B cell (primary cell): ENCODE measurements around the gene ITPR2. TPM values are rescaled to one million over a fixed set of nuclear protein-coding genes. Genes with fewer than 3 reads are reported as not detected.
"Not testable (repeated sequence)": the region's sequence is repeated elsewhere in the genome, so short reads cannot be mapped to it uniquely, and the experiment has no call there.

ENCODE experiments used
- ATAC-seq: fragments of 200-7000 bp; cut with Tn5 transposase; one replicate; pipeline ENCODE4 v1.10.0; 2021; ENCODE audit warnings: low read depth, mild to moderate bottlenecking, moderate number of reproducible peaks, moderate library complexity
- CTCF ChIA-PET: fragments of 350-600 bp; sonication (Branson Sonifier 250); formaldehyde crosslinking; loops from one replicate; lab custom pipeline; 2021; ENCODE audit warnings: antibody characterized with exemption, inconsistent platforms; lab: Charles Lee
- POLR2A ChIA-PET: fragments of 350-600 bp; sonication (Branson Sonifier 250); formaldehyde crosslinking; loops from one replicate; lab custom pipeline; 2021; ENCODE audit warnings: antibody characterized with exemption; lab: Charles Lee
- DNase-seq: peaks from one replicate; pipeline ENCODE4 v3.0.0; 2013
- H2AFZ ChIP-seq: 2 replicates; pipeline ENCODE4 v1.6.1; 2012; ENCODE audit warnings: mild to moderate bottlenecking, low read depth, low read length; ENCODE audit not compliant: insufficient read depth, poor library complexity, severe bottlenecking
- H3K27ac ChIP-seq, 2 donors: 1 replicate in 1 of 2; 2 replicates in 1 of 2; pipeline ENCODE4 v1.5.1; 2012 to 2013; ENCODE audit warnings: low read length in 2 of 2, mild to moderate bottlenecking in 2 of 2, moderate library complexity in 1 of 2
- H3K27me3 ChIP-seq, 4 experiments: fragments of 200-600 bp in 1 of 4; sonication (generic) in 1 of 4; replicated peaks in 1 of 4; 1 replicate in 2 of 4; 2 replicates in 2 of 4; pipeline versions ENCODE4 v1.6.1 to v1.7.0; 2013 to 2016; ENCODE audit warnings: low read length in 3 of 4, mild to moderate bottlenecking in 2 of 4, mixed read lengths in 1 of 4, moderate library complexity in 1 of 4; ENCODE audit not compliant: insufficient read depth in 4 of 4, control insufficient read depth in 3 of 4; ENCODE audit errors: control extremely low read depth in 1 of 4
- H3K36me3 ChIP-seq, 2 experiments: replicated peaks in 1 of 2; 1 replicate in 1 of 2; 2 replicates in 1 of 2; pipeline versions ENCODE4 v1.6.1 to v1.7.1; 2013; ENCODE audit warnings: low read length in 1 of 2; ENCODE audit not compliant: insufficient read depth in 2 of 2, control insufficient read depth in 1 of 2; ENCODE audit errors: control extremely low read depth in 1 of 2, extremely low read depth in 1 of 2
- H3K4me1 ChIP-seq, 2 donors: fragments of 200-600 bp in 1 of 2; sonication (generic) in 1 of 2; 1 replicate in 1 of 2; 2 replicates in 1 of 2; pipeline versions ENCODE4 v1.5.1 to v1.6.1; 2013 to 2017; ENCODE audit warnings: low read length in 2 of 2; ENCODE audit not compliant: control insufficient read depth in 2 of 2, insufficient read depth in 2 of 2
- H3K4me2 ChIP-seq: replicated peaks from 2 replicates; pipeline ENCODE3; 2012; ENCODE audit warnings: mild to moderate bottlenecking, low read depth, low read length; ENCODE audit not compliant: poor library complexity, severe bottlenecking
- H3K4me3 ChIP-seq, 5 experiments: fragments of 200-600 bp in 1 of 5; sonication (generic) in 1 of 5; 1 replicate in 3 of 5; 2 replicates in 2 of 5; pipeline versions ENCODE4 v1.5.1 to v1.7.0; 2011 to 2016; ENCODE audit warnings: low read length in 4 of 5, mild to moderate bottlenecking in 4 of 5, low read depth in 2 of 5, control low read depth in 1 of 5, moderate library complexity in 1 of 5; ENCODE audit not compliant: insufficient read depth in 1 of 5; ENCODE audit errors: control extremely low read depth in 1 of 5, extremely low read depth in 1 of 5
- H3K79me2 ChIP-seq: fragments of 200-600 bp; sonication (generic); one replicate; pipeline ENCODE4 v1.6.0; 2016; ENCODE audit warnings: low read length; ENCODE audit not compliant: control insufficient read depth, insufficient read depth
- H3K9ac ChIP-seq: fragments of 200-600 bp; sonication (generic); 2 replicates; pipeline ENCODE4 v1.6.1; 2017; ENCODE audit warnings: mild to moderate bottlenecking, low read length, moderate library complexity
- H3K9me3 ChIP-seq, 3 donors: one replicate each; pipeline versions ENCODE4 v1.6.1 to v1.7.1; 2013; ENCODE audit warnings: low read length in 2 of 3; ENCODE audit not compliant: control insufficient read depth in 2 of 3, insufficient read depth in 1 of 3; ENCODE audit errors: control extremely low read depth in 1 of 3
- H4K20me1 ChIP-seq: 2 replicates; pipeline ENCODE4 v1.6.0; 2012; ENCODE audit warnings: mild to moderate bottlenecking, low read length; ENCODE audit not compliant: insufficient read depth, control insufficient read depth, poor library complexity, severe bottlenecking
- H3K27ac Mint-ChIP-seq: one replicate; pipeline ENCODE4 v1.8.0; 2021; ENCODE audit warnings: mixed read lengths
- H3K27me3 Mint-ChIP-seq: one replicate; pipeline ENCODE4 v1.8.0; 2021; ENCODE audit warnings: mixed read lengths
- H3K4me1 Mint-ChIP-seq: one replicate; pipeline ENCODE4 v1.8.0; 2021; ENCODE audit warnings: mixed read lengths
- H3K4me3 Mint-ChIP-seq: one replicate; pipeline ENCODE4 v1.8.0; 2021; ENCODE audit warnings: mixed read lengths
- H3K9me3 Mint-ChIP-seq: one replicate; pipeline ENCODE4 v1.8.0; 2022; ENCODE audit warnings: mixed read lengths; ENCODE audit not compliant: insufficient read depth
- EZH2 ChIP-seq: IDR thresholded peaks from 2 replicates; pipeline ENCODE4 v1.6.1; 2012; ENCODE audit warnings: borderline replicate concordance, low read depth, mild to moderate bottlenecking, moderate library complexity, low read length; ENCODE audit not compliant: insufficient read depth, poor library complexity, severe bottlenecking
- WGBS: methylation state at CpG from one replicate; pipeline ENCODE4 v1.1.5; 2013; ENCODE audit warnings: missing lambda C conversion rate; ENCODE audit not compliant: insufficient coverage; 5-methylcytosine and 5-hydroxymethylcytosine counted together
- intact Hi-C: fragments of 100-400 bp; cut with micrococcal nuclease; formaldehyde crosslinking; loops from one replicate; pipeline ENCODE4 v1.10.0; 2022
- polyA plus RNA-seq: library from polyadenylated mRNA; depleted of rRNA; stranded (reverse); fragments of >200 nt; gene quantifications from 2 replicates; pipeline ENCODE4 v1.2.3, GENCODE V29; 2012
- total RNA-seq, 2 donors: library from RNA; stranded (reverse); fragments of 120-200 nt in 1 of 2; gene quantifications; 1 replicate in 1 of 2; 2 replicates in 1 of 2; pipeline versions ENCODE4 v1.2.3 to v1.2.4, GENCODE V29; 2013 to 2022
- TF ChIP-seq, protein P1 (sequence below): fragments of 200-600 bp; IDR thresholded peaks from one replicate; pipeline ENCODE4 v1.8.0; 2022; ENCODE audit warnings: antibody characterized with exemption, mild to moderate bottlenecking

Gene ITPR2
- total and polyA plus RNA-seq, 2 donors (not counting 1 experiment from before 2014, with no cell fraction given), result 4.3 to 113 TPM

DNA sequence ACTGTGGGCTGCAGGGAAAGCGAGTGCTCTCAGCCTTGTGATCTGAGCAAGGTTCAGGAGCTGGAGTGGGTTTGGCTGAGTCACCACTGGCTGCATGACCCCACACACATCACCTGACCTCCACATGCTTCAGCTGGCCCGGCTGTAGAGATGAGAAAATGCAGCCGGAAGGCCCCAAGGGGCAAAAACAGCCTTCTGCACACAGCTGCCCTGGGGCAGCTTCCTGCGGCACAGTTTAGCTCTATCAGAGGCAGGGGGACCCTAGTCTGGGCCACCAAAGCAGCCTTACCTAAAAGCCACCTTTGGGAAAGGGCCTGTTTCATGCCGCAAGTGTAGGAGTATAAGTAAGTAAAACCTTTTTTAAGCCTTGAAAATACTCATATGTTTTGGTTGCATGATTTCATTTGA lies 514.3 kb downstream of the ITPR2 start:
- Histone ChIP-seq H4K20me1 (no peaks in the 10 kb centered on the region), H3K4me3 (no peak overlapping the region), H3K79me2 (no peaks in the 10 kb centered on the region), H3K4me2 (peak overlapping the region; percentile 25), H3K27ac (peak overlapping the region in 1 of 2 donors; percentile 14), H3K36me3 (no peaks in the 10 kb centered on the region), H3K27me3 (no peaks in the 10 kb centered on the region), H3K4me1 (peaks cover 20 to 30% of the 10 kb centered on the region in 2 donors), H3K9me3 (peaks cover 0 to 17% (median 3%) of the 10 kb centered on the region in 3 donors), H3K9ac (peak overlapping the region; percentile 6), H2AFZ (peak overlapping the region; percentile 20)
- no peak for TF ChIP-seq EZH2
- TF ChIP-seq, protein P1, sequence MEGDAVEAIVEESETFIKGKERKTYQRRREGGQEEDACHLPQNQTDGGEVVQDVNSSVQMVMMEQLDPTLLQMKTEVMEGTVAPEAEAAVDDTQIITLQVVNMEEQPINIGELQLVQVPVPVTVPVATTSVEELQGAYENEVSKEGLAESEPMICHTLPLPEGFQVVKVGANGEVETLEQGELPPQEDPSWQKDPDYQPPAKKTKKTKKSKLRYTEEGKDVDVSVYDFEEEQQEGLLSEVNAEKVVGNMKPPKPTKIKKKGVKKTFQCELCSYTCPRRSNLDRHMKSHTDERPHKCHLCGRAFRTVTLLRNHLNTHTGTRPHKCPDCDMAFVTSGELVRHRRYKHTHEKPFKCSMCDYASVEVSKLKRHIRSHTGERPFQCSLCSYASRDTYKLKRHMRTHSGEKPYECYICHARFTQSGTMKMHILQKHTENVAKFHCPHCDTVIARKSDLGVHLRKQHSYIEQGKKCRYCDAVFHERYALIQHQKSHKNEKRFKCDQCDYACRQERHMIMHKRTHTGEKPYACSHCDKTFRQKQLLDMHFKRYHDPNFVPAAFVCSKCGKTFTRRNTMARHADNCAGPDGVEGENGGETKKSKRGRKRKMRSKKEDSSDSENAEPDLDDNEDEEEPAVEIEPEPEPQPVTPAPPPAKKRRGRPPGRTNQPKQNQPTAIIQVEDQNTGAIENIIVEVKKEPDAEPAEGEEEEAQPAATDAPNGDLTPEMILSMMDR, result no peak
- H3K9me3 Mint-ChIP-seq, result peaks cover 2% of the 10 kb centered on the region
- H3K27ac Mint-ChIP-seq, result peak overlapping the region; percentile 88
- H3K4me1 Mint-ChIP-seq, result peaks cover 35% of the 10 kb centered on the region
- H3K27me3 Mint-ChIP-seq, result no peaks in the 10 kb centered on the region
- CTCF ChIA-PET, result interaction anchor here (0.9 to 1.6 kb wide), 5 partner anchors 17 to 199 kb away, joined by 3 to 8 read pairs (median 5); partner anchors contain the start of gene BHLHE41
- POLR2A ChIA-PET, result interaction anchor here (0.6 to 1.4 kb wide), 8 partner anchors 8 to 585 kb away, joined by 3 to 8 read pairs (median 4); partner anchors contain the start of gene BHLHE41
- intact Hi-C loops, result loop anchor here (1.0 to 2.0 kb wide), 3 partner anchors 20 to 162 kb away; no protein-coding TSS in a partner anchor
- DNase-seq (peak; percentile 48), ATAC-seq (peak; percentile 86)
- peak overlapping the region; percentile 71 for H3K4me3 Mint-ChIP-seq
- 14% methylated on average over 4 of the region's 5 CpGs for WGBS

DNA sequence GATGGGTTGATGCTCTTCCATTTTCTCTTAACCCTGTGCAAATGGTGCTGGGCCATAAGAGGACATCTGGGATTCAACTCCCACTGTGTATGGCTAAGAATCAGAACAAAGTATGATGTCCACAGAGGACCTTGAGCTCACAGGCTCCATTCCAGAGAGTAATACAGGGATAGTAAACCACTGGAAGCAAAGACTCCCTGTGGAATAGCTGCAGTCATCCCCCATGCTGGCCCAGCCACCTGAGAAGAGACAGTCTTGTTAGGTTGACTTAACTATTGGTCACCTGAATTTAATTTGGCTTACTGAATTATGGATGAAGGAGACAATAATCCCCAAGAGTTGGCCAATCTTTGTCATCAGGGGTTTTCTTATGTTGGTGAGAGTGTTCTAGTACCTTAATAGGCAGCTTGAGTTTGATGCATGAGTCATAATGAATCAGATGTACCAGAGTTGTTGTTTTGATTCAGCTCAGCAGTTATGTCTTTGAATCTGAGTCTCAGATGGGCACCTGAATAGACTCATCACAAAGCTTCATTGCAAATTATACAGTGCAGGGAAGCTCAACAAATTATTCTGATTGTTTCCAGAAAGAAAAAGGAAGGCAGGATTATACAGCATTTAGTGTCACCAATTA lies 514.9 kb downstream of the ITPR2 start:
- Histone ChIP-seq H3K4me1 (peaks cover 20 to 30% of the 10 kb centered on the region in 2 donors), H3K36me3 (no peaks in the 10 kb centered on the region), H3K27me3 (no peaks in the 10 kb centered on the region), H3K9me3 (peaks cover 0 to 17% (median 3%) of the 10 kb centered on the region in 3 donors), H3K4me3 (no peak overlapping the region), H3K9ac (no peak overlapping the region), H4K20me1 (no peaks in the 10 kb centered on the region), H2AFZ (no peak overlapping the region), H3K79me2 (no peaks in the 10 kb centered on the region), H3K4me2 (peak overlapping the region; percentile 25), H3K27ac (no peak overlapping the region)
- H3K27ac Mint-ChIP-seq, result peak overlapping the region; percentile 88
- no peaks in the 10 kb centered on the region for H3K27me3 Mint-ChIP-seq
- H3K4me1 Mint-ChIP-seq, result peaks cover 35% of the 10 kb centered on the region
- DNase-seq (no peak), ATAC-seq (peak; percentile 66)
- intact Hi-C loops, result loop anchor here (1.0 to 2.0 kb wide), 3 partner anchors 19 to 162 kb away; no protein-coding TSS in a partner anchor
- H3K9me3 Mint-ChIP-seq, result peaks cover 6% of the 10 kb centered on the region
- ChIA-PET POLR2A (interaction anchor here (0.8 to 1.4 kb wide), 7 partner anchors 9 to 203 kb away, joined by 3 to 8 read pairs (median 3); partner anchors contain the start of gene BHLHE41), CTCF (interaction anchor here (0.9 to 1.6 kb wide), 10 partner anchors 18 to 384 kb away, joined by 3 to 8 read pairs (median 4); partner anchors contain the start of gene BHLHE41)
- H3K4me3 Mint-ChIP-seq, result peak overlapping the region; percentile 71
- TF ChIP-seq EZH2, result no peak
- TF ChIP-seq, protein P1, result no peak

DNA sequence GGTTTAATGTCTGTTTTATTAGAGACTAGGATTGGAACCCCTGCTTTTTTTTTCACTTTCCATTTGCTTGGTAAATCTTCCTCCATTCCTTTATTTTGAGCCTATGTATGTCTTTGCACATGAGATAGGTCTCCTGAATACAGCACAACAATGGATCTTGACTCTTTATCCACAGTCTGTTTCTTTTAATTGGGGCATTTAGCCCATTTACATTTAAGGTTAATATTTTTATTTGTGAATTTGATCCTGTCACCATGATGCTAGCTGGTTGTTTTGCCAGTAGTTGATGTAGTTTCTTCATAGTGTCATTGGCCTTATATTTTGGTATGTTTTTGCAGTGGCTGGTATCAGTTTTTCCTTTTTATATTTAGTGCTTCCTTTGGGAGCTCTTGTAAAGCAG lies 518.9 kb downstream of the ITPR2 start:
- H3K9me3 Mint-ChIP-seq, intact Hi-C loops, CTCF ChIA-PET, H3K79me2 ChIP-seq, H3K27ac ChIP-seq, POLR2A ChIA-PET, H3K27me3 Mint-ChIP-seq, ATAC-seq, H3K27me3 ChIP-seq, H3K4me3 ChIP-seq, H3K4me3 Mint-ChIP-seq, H2AFZ ChIP-seq, H3K36me3 ChIP-seq, H4K20me1 ChIP-seq, H3K27ac Mint-ChIP-seq, H3K9ac ChIP-seq, H3K4me2 ChIP-seq, DNase-seq: not testable (repeated sequence)
- H3K4me1 Mint-ChIP-seq, result peaks cover 21% of the 10 kb centered on the region
- Histone ChIP-seq H3K4me1 (peaks cover 15 to 20% of the 10 kb centered on the region in 2 donors), H3K9me3 (peaks cover 0 to 13% (median 0%) of the 10 kb centered on the region in 3 donors)
